Measurements from ENCODE around the gene C2orf76.

DNA sequence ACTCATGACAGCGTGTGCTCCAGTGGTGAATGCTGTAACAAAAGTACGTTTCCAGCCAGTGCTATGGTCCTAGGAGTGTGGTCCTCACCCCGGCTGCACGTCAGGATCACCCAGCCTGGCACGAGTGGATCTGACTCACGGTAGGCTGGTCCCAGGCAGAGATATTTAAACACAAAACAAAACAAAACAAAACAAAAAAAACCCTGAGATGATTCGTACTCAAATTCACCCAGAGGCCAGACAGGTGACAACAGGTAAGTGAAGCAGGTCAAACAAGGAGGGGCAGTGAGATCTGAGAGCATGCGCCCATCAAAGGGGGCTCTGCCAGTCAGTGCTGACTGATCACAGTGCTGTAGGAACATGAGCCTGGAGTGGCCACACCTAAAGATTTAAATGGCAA is 43.2 kb downstream of the C2orf76 start:
- no peak for TF ChIP-seq CTCF (IDR thresholded peaks at IDR 0.05; ENCODE audit: low read length)
- TF ChIP-seq EZH2 (IDR thresholded peaks at IDR 0.05; ENCODE audit: borderline replicate concordance, low read length): no peak

Measured in OCI-LY1 (cell line).